ENCODE data around the gene CCSER1.

The CCSER1 gene

DNA sequence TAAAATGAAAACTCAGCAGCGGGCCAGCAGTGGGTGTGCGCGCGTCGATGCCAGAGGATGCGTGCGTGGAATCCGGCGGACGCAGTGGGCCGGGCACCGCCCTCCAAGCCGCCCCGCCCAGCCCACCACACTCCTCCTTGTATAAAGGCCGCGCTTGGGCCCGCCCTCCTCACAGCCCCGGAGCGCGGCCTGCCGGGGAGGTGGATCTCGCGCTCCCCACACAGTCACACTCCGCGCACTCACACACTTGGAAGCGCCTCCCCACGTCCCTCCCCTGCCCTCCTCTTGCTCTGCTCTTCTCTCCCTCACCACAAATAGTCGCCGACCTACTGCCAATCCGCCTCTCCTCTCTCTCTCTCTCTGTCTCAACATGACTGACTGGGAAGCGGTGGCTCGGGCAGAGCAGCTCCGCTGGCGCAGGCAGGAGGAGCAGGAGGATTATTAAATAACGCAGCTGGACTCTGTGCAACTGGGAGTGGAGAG lies at the start of gene CCSER1:
Gene CCSER1 (plus strand): TSS at position 172 of the 483 bp plus-strand sequence.
- peak within 1 kb of the TSS; percentile 58; the same call in 1 of the 2 replicates for H3K9ac ChIP-seq (ENCODE audit: low read depth, low read length)

DNA sequence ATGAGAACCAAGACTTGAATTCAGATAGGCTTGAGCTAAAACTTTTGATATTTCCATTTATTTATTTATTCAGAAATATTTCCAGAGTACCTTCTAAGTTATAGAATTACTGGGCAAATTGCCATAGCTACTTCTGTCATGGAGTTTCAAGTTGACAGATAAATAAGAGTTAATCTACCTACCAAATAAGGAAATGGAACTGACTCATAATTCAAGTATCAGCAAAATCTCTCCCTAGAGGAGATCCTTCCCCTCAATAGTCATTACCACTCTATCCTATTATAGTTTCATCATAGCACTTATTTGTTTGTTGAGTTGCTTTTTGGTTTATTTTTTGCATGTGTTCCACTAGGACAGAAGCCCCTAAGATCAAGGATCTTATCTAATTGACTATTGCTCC lies 48.8 kb upstream of the CCSER1 start:
- Histone ChIP-seq H3K9me3 (ENCODE audit: insufficient read depth, low read depth, low read length) (no peaks in the 10 kb centered on the region), H3K36me3 (ENCODE audit: insufficient read depth, low read depth, low read length) (no peaks in the 10 kb centered on the region), H3K9ac (ENCODE audit: low read depth, low read length) (no peak overlapping the region), H3K4me3 (ENCODE audit: low read length) (no peak overlapping the region), H3K27me3 (ENCODE audit: insufficient read depth, low read length) (no peaks in the 10 kb centered on the region), H3K4me1 (ENCODE audit: insufficient read depth, low read length) (0 out of 2 replicates have a peak, but pooled peaks cover 2% of the 10 kb centered on the region), H3K27ac (ENCODE audit: low read length) (no peak overlapping the region)

More for the DNA sequence above, at the start of gene CCSER1:
- Histone ChIP-seq H3K36me3 (ENCODE audit: insufficient read depth, low read depth, low read length) (no peaks in the 10 kb centered on the region), H3K9me3 (ENCODE audit: insufficient read depth, low read depth, low read length) (no peaks in the 10 kb centered on the region), H3K4me1 (ENCODE audit: insufficient read depth, low read length) (peaks cover 13% of the 10 kb centered on the region), H3K27me3 (ENCODE audit: insufficient read depth, low read length) (peaks cover 54% of the 10 kb centered on the region), H3K4me3 (ENCODE audit: low read length) (peak within 1 kb of the TSS; percentile 86), H3K27ac (ENCODE audit: low read length) (no peak within 1 kb of the TSS)

DNA sequence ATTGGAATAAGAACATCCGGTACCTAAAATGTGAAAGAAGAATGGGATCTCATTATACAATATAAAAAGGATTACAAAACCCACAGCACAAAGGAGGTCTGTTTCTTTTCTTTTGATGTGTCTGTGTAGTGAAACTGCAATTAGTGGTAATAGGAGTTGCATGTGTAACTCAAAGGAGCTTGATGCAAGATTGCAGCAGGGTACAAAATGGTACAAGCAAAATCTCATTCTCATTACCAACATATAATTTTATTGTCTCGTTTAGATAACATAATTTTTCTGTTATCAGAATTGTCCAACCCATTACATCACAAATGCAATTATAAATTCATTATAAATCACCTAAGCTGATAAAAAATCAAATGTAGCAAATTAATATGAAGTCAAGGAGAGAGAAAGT lies 47.1 kb upstream of the CCSER1 start:
- Histone ChIP-seq H3K4me3 (ENCODE audit: low read length) (no peak overlapping the region), H3K36me3 (ENCODE audit: insufficient read depth, low read depth, low read length) (no peaks in the 10 kb centered on the region), H3K4me1 (ENCODE audit: insufficient read depth, low read length) (0 out of 2 replicates have a peak, but pooled peaks cover 2% of the 10 kb centered on the region), H3K9me3 (ENCODE audit: insufficient read depth, low read depth, low read length) (no peaks in the 10 kb centered on the region), H3K27ac (ENCODE audit: low read length) (no peak overlapping the region), H3K9ac (ENCODE audit: low read depth, low read length) (no peak overlapping the region), H3K27me3 (ENCODE audit: insufficient read depth, low read length) (no peaks in the 10 kb centered on the region)

DNA sequence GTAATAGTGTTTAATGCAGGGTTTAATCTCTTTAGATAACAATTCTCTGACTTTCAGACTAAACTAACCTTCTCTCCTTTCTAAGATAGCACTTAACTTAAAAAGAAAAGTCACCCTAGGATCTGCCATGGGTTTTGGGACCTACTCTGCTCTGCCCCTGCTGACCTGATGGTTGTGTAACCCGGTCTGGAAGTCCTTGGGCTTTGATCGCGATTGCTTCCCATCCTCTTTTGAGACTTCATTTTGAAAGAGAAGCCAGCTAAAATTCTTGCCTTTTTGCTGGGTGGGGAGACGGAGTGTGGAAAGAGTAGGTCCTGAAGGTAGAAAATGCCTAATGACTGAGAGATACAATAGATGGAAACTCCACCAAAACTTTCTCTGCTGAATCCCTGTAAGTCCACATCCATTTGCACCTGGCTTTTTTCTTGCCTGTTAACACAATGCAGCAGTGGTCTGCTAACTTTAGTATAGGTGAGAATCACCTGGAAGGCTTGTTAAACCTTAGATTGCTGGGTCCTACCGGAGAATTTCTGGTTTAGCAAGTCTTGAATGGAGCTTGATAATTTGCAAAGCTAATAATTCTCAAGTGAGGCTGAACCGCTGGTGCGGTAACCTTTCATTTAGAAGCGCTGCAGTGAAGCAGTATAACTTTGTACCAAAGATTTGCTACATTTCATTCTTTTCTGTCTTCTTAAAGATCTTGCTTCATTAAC lies 45.6 kb upstream of the CCSER1 start:
- H3K4me1 ChIP-seq (ENCODE audit: insufficient read depth, low read length), result 0 out of 2 replicates have a peak, but pooled peaks cover 2% of the 10 kb centered on the region
- no peak overlapping the region for H3K27ac ChIP-seq (ENCODE audit: low read length)
- no peaks in the 10 kb centered on the region for H3K9me3 ChIP-seq (ENCODE audit: insufficient read depth, low read depth, low read length)
- no peak overlapping the region for H3K4me3 ChIP-seq (ENCODE audit: low read length)
- H3K27me3 ChIP-seq (ENCODE audit: insufficient read depth, low read length), result no peaks in the 10 kb centered on the region
- H3K9ac ChIP-seq (ENCODE audit: low read depth, low read length), result no peak overlapping the region
- H3K36me3 ChIP-seq (ENCODE audit: insufficient read depth, low read depth, low read length), result no peaks in the 10 kb centered on the region

DNA sequence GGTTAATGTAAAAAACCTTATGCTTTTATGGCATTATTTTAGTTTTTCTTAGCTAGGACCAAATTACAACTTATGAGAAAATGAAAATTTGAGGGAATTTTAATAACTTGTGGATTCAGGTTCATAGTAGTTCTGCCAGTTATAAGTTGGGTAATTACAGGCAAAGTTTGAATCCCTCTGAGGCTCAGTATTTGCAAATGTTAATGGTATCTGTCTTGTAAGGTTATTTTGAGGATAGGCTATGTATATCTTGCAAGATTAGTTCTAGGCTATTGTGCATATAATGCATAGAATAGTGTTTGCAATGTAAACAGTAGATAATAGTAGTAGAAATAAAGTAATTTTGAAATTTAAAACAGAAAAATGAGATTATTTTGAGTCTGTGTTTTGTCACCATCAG lies 44.7 kb upstream of the CCSER1 start:
- no peaks in the 10 kb centered on the region for H3K27me3 ChIP-seq (ENCODE audit: insufficient read depth, low read length)
- no peaks in the 10 kb centered on the region for H3K36me3 ChIP-seq (ENCODE audit: insufficient read depth, low read depth, low read length)
- H3K4me3 ChIP-seq (ENCODE audit: low read length), result no peak overlapping the region
- no peaks in the 10 kb centered on the region for H3K9me3 ChIP-seq (ENCODE audit: insufficient read depth, low read depth, low read length)
- 0 out of 2 replicates have a peak, but pooled peaks cover 1% of the 10 kb centered on the region for H3K4me1 ChIP-seq (ENCODE audit: insufficient read depth, low read length)
- no peak overlapping the region for H3K9ac ChIP-seq (ENCODE audit: low read depth, low read length)
- no peak overlapping the region for H3K27ac ChIP-seq (ENCODE audit: low read length)

DNA sequence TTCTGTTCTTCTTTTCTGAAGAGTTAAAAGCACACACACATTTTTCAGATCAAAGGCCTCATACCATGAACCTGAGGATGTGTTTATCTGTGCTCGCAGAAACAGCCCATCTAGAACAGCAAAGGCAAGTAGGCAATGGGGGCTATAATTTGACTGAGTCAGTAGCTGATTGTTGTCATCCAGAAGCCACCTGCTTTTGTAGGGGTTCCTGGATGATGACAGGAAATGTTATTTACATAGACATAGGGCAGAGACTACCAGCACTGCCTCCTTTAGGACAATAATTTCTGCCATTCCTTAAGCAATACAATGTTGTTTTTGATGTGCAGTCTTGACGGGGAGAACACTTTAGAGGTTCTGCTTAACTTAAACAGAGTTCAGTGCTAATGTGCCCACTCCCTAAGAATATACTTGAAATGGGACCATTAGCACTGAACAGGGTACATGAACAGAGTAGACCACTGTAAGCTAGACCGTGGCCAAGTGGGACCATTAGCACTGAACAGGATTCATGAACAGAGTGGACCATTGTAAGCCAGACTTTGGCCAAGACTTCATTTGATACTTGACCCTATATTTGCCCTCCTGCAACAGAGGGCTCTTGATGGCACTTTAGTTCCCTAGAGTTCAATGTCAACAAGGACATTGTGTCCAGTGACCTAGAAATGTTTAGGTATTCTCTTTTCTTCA lies 42.8 kb upstream of the CCSER1 start:
- no peaks in the 10 kb centered on the region for H3K36me3 ChIP-seq (ENCODE audit: insufficient read depth, low read depth, low read length)
- H3K9ac ChIP-seq (ENCODE audit: low read depth, low read length), result no peak overlapping the region
- no peaks in the 10 kb centered on the region for H3K27me3 ChIP-seq (ENCODE audit: insufficient read depth, low read length)
- H3K4me1 ChIP-seq (ENCODE audit: insufficient read depth, low read length), result no peaks in the 10 kb centered on the region
- no peak overlapping the region for H3K4me3 ChIP-seq (ENCODE audit: low read length)
- no peaks in the 10 kb centered on the region for H3K9me3 ChIP-seq (ENCODE audit: insufficient read depth, low read depth, low read length)
- no peak overlapping the region for H3K27ac ChIP-seq (ENCODE audit: low read length)

DNA sequence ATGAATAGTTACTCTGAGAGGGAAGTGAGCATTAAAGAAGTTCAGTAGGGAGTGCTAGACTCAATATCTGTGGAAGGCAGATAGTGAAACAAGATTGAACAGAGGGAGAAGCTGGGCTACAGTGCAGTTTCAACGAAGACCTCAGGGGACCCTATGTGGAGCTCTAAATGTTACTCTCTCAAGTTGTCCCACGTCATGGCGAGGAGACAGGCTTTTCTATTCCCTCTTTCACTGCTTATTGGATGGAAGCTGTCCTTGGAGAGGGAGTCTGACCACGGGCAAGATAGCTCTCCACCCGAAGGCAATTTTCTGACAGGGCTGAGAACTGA lies 42.3 kb upstream of the CCSER1 start:
- H3K9ac ChIP-seq (ENCODE audit: low read depth, low read length), result no peak overlapping the region
- no peaks in the 10 kb centered on the region for H3K36me3 ChIP-seq (ENCODE audit: insufficient read depth, low read depth, low read length)
- H3K4me1 ChIP-seq (ENCODE audit: insufficient read depth, low read length), result no peaks in the 10 kb centered on the region
- H3K27me3 ChIP-seq (ENCODE audit: insufficient read depth, low read length), result no peaks in the 10 kb centered on the region
- no peak overlapping the region for H3K4me3 ChIP-seq (ENCODE audit: low read length)
- H3K27ac ChIP-seq (ENCODE audit: low read length), result no peak overlapping the region
- no peaks in the 10 kb centered on the region for H3K9me3 ChIP-seq (ENCODE audit: insufficient read depth, low read depth, low read length)

DNA sequence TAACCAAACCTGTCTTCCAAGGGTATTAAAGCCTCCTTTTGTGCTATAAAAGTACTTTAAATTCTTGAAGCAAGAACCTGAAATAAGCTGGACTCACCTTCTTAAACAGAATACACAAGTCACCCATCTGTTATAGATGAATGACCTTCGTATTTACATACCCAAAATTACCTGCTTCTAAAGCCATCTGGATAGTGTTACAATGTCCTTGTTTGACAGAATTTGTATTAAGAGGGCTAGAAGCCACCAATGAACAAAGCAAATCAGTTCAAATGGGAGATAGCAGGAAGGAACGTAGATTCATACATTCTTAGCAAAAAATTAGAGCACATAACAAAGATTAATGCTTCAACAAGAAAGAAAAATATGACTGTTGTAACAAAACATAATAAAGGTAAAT lies 33.7 kb upstream of the CCSER1 start:
- no peaks in the 10 kb centered on the region for H3K4me1 ChIP-seq (ENCODE audit: insufficient read depth, low read length)
- no peaks in the 10 kb centered on the region for H3K9me3 ChIP-seq (ENCODE audit: insufficient read depth, low read depth, low read length)
- no peak overlapping the region for H3K9ac ChIP-seq (ENCODE audit: low read depth, low read length)
- no peak overlapping the region for H3K27ac ChIP-seq (ENCODE audit: low read length)
- no peak overlapping the region for H3K4me3 ChIP-seq (ENCODE audit: low read length)
- no peaks in the 10 kb centered on the region for H3K27me3 ChIP-seq (ENCODE audit: insufficient read depth, low read length)
- no peaks in the 10 kb centered on the region for H3K36me3 ChIP-seq (ENCODE audit: insufficient read depth, low read depth, low read length)

DNA sequence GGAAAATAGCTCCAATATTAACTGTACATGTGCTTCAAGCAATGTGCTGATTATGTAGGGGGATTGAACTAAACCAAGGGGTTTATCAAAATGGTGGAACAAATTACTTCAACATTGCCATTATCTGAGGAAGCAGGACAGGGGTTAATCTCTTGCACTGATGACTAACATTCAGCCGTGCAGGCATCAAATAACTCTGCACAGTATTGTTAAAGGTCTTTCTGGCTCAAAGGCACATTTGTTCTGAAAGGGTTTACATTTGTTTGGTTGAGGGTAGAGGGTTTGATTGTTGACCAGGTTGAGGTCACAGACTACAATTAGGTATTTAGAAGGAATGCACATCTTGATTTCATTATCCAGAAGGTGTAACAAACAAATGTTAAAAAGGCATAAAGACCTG lies 32.2 kb upstream of the CCSER1 start:
- no peak overlapping the region for H3K4me3 ChIP-seq (ENCODE audit: low read length)

DNA sequence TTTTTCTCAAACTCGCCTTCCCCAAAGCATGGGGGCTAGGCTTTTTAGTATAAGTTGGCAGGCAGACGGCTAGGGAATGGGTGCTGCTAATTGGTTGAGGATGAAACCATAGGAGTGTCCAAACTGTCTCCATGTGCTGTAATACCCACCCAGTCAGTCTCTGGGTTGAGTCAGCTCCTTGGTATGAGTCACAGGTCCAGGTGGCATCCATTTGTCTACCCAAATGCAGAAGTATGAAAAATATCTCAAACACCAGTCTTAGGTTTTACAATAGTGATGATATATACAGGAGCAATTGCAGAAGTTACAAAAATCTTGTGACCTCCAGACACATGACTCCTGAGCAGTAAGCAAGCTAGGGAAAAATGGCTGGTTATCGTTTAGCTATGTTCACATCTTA lies 27.4 kb upstream of the CCSER1 start:
- Histone ChIP-seq H3K9ac (ENCODE audit: low read depth, low read length) (no peak overlapping the region), H3K9me3 (ENCODE audit: insufficient read depth, low read depth, low read length) (no peaks in the 10 kb centered on the region), H3K4me1 (ENCODE audit: insufficient read depth, low read length) (no peaks in the 10 kb centered on the region), H3K36me3 (ENCODE audit: insufficient read depth, low read depth, low read length) (no peaks in the 10 kb centered on the region), H3K27ac (ENCODE audit: low read length) (no peak overlapping the region), H3K27me3 (ENCODE audit: insufficient read depth, low read length) (no peaks in the 10 kb centered on the region), H3K4me3 (ENCODE audit: low read length) (no peak overlapping the region)

More for the DNA sequence above, 32.2 kb upstream of the CCSER1 start:
- H3K4me1 ChIP-seq (ENCODE audit: insufficient read depth, low read length), result no peaks in the 10 kb centered on the region
- no peaks in the 10 kb centered on the region for H3K9me3 ChIP-seq (ENCODE audit: insufficient read depth, low read depth, low read length)
- H3K27me3 ChIP-seq (ENCODE audit: insufficient read depth, low read length), result no peaks in the 10 kb centered on the region
- H3K36me3 ChIP-seq (ENCODE audit: insufficient read depth, low read depth, low read length), result no peaks in the 10 kb centered on the region
- no peak overlapping the region for H3K27ac ChIP-seq (ENCODE audit: low read length)
- H3K9ac ChIP-seq (ENCODE audit: low read depth, low read length), result no peak overlapping the region

DNA sequence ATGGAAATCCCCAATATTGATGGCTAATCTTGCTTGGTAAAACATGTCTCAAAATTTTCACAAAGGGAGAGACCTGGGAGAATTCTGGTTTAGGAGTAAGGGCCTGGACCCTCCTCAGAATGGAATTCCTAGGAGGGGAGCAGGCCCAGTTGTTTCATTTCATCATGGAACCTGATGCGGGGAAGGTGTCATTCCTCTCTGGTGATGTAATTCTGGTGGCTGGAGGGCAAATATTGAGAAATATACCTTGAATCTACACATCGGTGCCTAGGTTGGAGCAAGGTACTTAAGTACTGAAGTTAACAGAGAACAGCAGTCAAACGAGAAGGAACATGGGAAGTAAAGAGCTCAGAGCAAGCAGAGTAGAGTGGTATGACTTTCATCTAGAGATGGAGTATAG lies 23.2 kb upstream of the CCSER1 start:
- Histone ChIP-seq H3K27me3 (ENCODE audit: insufficient read depth, low read length) (no peaks in the 10 kb centered on the region), H3K9me3 (ENCODE audit: insufficient read depth, low read depth, low read length) (no peaks in the 10 kb centered on the region), H3K36me3 (ENCODE audit: insufficient read depth, low read depth, low read length) (no peaks in the 10 kb centered on the region), H3K4me1 (ENCODE audit: insufficient read depth, low read length) (no peaks in the 10 kb centered on the region), H3K4me3 (ENCODE audit: low read length) (no peak overlapping the region), H3K9ac (ENCODE audit: low read depth, low read length) (no peak overlapping the region), H3K27ac (ENCODE audit: low read length) (no peak overlapping the region)

DNA sequence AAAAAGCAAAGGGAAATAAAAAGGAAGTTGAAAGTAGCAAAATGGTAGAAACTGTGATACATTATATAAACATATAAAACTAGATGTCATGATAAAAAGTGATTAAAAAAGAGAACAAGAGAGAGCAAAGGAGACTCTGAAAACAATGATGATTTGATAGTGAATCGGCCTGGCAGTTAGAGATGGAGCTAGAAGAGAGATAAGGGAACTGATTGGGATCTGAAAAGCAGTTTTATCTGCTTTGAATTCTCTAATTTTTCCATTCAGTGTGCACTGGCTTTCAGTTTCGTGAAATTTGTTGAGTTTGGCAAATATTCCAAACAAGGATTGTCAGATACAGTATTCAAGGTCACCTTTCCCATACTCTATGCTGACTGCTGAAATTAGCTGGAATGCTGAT lies 21.9 kb upstream of the CCSER1 start:
- H3K4me3 ChIP-seq (ENCODE audit: low read length), result no peak overlapping the region
- H3K9me3 ChIP-seq (ENCODE audit: insufficient read depth, low read depth, low read length), result no peaks in the 10 kb centered on the region
- H3K9ac ChIP-seq (ENCODE audit: low read depth, low read length), result no peak overlapping the region
- no peak overlapping the region for H3K27ac ChIP-seq (ENCODE audit: low read length)
- H3K27me3 ChIP-seq (ENCODE audit: insufficient read depth, low read length), result no peaks in the 10 kb centered on the region
- H3K4me1 ChIP-seq (ENCODE audit: insufficient read depth, low read length), result no peaks in the 10 kb centered on the region
- no peaks in the 10 kb centered on the region for H3K36me3 ChIP-seq (ENCODE audit: insufficient read depth, low read depth, low read length)

Data from iPS-20b (cell line).